ENCODE measurements around the gene MYO5A.

The MYO5A gene

DNA sequence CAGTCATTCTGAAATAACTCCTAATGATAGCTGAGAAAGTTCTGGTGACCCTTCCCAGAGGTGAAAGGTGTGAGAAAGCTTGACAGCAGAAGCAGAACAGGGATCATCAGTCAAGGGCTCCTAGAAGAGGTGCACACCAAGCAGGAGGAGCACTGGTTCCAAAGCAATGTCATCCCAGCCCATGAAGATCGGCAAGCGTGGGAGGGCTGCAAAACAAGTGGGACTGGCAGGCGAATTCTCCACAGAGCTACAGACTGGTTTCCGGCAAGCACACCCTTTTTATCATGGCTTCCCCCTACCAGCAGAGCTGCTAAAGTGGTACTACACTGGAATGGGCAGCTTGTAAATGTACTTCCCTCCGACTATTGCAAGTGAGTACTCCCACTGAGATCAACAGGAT, 170.7 kb downstream of the MYO5A start (continued):
- TF ChIP-seq, protein P1, sequence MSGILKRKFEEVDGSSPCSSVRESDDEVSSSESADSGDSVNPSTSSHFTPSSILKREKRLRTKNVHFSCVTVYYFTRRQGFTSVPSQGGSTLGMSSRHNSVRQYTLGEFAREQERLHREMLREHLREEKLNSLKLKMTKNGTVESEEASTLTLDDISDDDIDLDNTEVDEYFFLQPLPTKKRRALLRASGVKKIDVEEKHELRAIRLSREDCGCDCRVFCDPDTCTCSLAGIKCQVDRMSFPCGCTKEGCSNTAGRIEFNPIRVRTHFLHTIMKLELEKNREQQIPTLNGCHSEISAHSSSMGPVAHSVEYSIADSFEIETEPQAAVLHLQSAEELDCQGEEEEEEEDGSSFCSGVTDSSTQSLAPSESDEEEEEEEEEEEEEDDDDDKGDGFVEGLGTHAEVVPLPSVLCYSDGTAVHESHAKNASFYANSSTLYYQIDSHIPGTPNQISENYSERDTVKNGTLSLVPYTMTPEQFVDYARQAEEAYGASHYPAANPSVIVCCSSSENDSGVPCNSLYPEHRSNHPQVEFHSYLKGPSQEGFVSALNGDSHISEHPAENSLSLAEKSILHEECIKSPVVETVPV (CRISPR knock-in tag; IDR thresholded peaks at IDR 0.05): no peak
- TF ChIP-seq, protein P2, sequence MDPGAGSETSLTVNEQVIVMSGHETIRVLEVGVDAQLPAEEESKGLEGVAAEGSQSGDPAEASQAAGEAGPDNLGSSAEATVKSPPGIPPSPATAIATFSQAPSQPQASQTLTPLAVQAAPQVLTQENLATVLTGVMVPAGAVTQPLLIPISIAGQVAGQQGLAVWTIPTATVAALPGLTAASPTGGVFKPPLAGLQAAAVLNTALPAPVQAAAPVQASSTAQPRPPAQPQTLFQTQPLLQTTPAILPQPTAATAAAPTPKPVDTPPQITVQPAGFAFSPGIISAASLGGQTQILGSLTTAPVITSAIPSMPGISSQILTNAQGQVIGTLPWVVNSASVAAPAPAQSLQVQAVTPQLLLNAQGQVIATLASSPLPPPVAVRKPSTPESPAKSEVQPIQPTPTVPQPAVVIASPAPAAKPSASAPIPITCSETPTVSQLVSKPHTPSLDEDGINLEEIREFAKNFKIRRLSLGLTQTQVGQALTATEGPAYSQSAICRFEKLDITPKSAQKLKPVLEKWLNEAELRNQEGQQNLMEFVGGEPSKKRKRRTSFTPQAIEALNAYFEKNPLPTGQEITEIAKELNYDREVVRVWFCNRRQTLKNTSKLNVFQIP (CRISPR knock-in tag; IDR thresholded peaks at IDR 0.05; ENCODE audit: borderline replicate concordance, low read depth): no peak
- TF ChIP-seq RARB (CRISPR knock-in tag; IDR thresholded peaks at IDR 0.05): no peak
- TF ChIP-seq ESRRG (CRISPR knock-in tag; IDR thresholded peaks at IDR 0.05): no peak
- no peak for TF ChIP-seq SNAI2 (CRISPR knock-in tag; IDR thresholded peaks at IDR 0.05)
- TF ChIP-seq, protein P3, sequence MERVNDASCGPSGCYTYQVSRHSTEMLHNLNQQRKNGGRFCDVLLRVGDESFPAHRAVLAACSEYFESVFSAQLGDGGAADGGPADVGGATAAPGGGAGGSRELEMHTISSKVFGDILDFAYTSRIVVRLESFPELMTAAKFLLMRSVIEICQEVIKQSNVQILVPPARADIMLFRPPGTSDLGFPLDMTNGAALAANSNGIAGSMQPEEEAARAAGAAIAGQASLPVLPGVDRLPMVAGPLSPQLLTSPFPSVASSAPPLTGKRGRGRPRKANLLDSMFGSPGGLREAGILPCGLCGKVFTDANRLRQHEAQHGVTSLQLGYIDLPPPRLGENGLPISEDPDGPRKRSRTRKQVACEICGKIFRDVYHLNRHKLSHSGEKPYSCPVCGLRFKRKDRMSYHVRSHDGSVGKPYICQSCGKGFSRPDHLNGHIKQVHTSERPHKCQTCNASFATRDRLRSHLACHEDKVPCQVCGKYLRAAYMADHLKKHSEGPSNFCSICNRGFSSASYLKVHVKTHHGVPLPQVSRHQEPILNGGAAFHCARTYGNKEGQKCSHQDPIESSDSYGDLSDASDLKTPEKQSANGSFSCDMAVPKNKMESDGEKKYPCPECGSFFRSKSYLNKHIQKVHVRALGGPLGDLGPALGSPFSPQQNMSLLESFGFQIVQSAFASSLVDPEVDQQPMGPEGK (CRISPR knock-in tag; IDR thresholded peaks at IDR 0.05; ENCODE audit: borderline replicate concordance): no peak

DNA sequence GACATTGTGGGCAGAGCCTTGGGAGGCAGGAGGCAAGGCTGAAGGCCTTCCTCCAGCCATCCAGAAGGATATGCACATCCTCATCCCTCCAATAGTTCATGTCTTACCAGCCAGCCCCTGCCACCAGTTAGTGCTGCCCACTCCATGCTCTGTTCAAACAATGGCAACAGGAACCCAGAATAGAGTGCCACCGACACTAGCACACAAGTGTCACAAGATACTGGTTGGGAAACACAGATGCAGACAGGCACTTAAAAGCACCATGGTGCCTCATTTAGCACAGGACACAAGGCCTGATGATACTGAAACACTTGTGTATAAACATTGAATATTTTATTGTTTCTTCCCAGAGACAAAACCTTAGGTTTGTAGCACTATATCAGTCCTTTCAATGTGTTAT, 176.6 kb downstream of the MYO5A start:
- ATAC-seq: no peak

More for the DNA sequence above, 176.6 kb downstream of the MYO5A start:
- TF ChIP-seq ZFP3 (CRISPR knock-in tag; IDR thresholded peaks at IDR 0.05) (no peak), ARNTL (CRISPR knock-in tag; IDR thresholded peaks at IDR 0.05; ENCODE audit: borderline replicate concordance, low read depth) (no peak), OSR1 (CRISPR knock-in tag; IDR thresholded peaks at IDR 0.05) (no peak), CSDC2 (CRISPR knock-in tag; IDR thresholded peaks at IDR 0.05) (no peak), ZNF8 (CRISPR knock-in tag; IDR thresholded peaks at IDR 0.05) (no peak), ZNF565 (CRISPR knock-in tag; conservative IDR thresholded peaks at IDR 0.05; ENCODE audit: low read depth) (no peak), GLIS3 (CRISPR knock-in tag; IDR thresholded peaks at IDR 0.05) (no peak), ZC3H10 (CRISPR knock-in tag; IDR thresholded peaks at IDR 0.05) (no peak), RARB (CRISPR knock-in tag; IDR thresholded peaks at IDR 0.05) (no peak)
- TF ChIP-seq, protein P4, sequence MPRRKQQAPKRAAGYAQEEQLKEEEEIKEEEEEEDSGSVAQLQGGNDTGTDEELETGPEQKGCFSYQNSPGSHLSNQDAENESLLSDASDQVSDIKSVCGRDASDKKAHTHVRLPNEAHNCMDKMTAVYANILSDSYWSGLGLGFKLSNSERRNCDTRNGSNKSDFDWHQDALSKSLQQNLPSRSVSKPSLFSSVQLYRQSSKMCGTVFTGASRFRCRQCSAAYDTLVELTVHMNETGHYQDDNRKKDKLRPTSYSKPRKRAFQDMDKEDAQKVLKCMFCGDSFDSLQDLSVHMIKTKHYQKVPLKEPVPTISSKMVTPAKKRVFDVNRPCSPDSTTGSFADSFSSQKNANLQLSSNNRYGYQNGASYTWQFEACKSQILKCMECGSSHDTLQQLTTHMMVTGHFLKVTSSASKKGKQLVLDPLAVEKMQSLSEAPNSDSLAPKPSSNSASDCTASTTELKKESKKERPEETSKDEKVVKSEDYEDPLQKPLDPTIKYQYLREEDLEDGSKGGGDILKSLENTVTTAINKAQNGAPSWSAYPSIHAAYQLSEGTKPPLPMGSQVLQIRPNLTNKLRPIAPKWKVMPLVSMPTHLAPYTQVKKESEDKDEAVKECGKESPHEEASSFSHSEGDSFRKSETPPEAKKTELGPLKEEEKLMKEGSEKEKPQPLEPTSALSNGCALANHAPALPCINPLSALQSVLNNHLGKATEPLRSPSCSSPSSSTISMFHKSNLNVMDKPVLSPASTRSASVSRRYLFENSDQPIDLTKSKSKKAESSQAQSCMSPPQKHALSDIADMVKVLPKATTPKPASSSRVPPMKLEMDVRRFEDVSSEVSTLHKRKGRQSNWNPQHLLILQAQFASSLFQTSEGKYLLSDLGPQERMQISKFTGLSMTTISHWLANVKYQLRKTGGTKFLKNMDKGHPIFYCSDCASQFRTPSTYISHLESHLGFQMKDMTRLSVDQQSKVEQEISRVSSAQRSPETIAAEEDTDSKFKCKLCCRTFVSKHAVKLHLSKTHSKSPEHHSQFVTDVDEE (CRISPR knock-in tag; IDR thresholded peaks at IDR 0.05): no peak
- TF ChIP-seq, protein P5, sequence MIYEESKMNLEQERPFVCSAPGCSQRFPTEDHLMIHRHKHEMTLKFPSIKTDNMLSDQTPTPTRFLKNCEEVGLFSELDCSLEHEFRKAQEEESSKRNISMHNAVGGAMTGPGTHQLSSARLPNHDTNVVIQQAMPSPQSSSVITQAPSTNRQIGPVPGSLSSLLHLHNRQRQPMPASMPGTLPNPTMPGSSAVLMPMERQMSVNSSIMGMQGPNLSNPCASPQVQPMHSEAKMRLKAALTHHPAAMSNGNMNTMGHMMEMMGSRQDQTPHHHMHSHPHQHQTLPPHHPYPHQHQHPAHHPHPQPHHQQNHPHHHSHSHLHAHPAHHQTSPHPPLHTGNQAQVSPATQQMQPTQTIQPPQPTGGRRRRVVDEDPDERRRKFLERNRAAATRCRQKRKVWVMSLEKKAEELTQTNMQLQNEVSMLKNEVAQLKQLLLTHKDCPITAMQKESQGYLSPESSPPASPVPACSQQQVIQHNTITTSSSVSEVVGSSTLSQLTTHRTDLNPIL (CRISPR knock-in tag; IDR thresholded peaks at IDR 0.05; ENCODE audit: low read depth): no peak
- TF ChIP-seq, protein P3 (CRISPR knock-in tag; IDR thresholded peaks at IDR 0.05; ENCODE audit: borderline replicate concordance): no peak
- TF ChIP-seq, protein P1 (CRISPR knock-in tag; IDR thresholded peaks at IDR 0.05): no peak
